Activated naive CD4-positive, alpha-beta T cell treated with anti-CD3 and anti-CD28 coated beads, Interleukin-2, amount 50 U/mL, for 24 hours (primary cell): ENCODE measurements around the gene TRPM7.
"Not testable (repeated sequence)": the region's sequence is repeated elsewhere in the genome, so short reads cannot be mapped to it uniquely, and the experiment has no call there.

Source experiments
- H3K27ac Mint-ChIP-seq: one replicate; pipeline ENCODE4 v1.8.0; 2021; ENCODE audit warnings: mild to moderate bottlenecking, mixed read lengths
- H3K27me3 Mint-ChIP-seq: one replicate; pipeline ENCODE4 v1.8.0; 2021; ENCODE audit warnings: mixed read lengths
- H3K36me3 Mint-ChIP-seq: one replicate; pipeline ENCODE4 v1.8.0; 2021; ENCODE audit warnings: mixed read lengths
- H3K4me1 Mint-ChIP-seq: one replicate; pipeline ENCODE4 v1.8.0; 2021; ENCODE audit warnings: mixed read lengths
- H3K4me3 Mint-ChIP-seq: one replicate; pipeline ENCODE4 v1.8.0; 2021; ENCODE audit warnings: mild to moderate bottlenecking, mixed read lengths
- H3K9me3 Mint-ChIP-seq: one replicate; pipeline ENCODE4 v1.8.0; 2021; ENCODE audit warnings: mixed read lengths

The TRPM7 gene

GRCh38 chr15:50624616-50625168 lies 61.9 kb downstream of the TRPM7 start:
- no peaks in the 10 kb centered on the region for H3K9me3 Mint-ChIP-seq
- H3K36me3 Mint-ChIP-seq, result peaks cover 22% of the 10 kb centered on the region
- H3K27ac Mint-ChIP-seq, result no peak overlapping the region
- no peak overlapping the region for H3K4me3 Mint-ChIP-seq
- peaks cover 9% of the 10 kb centered on the region for H3K4me1 Mint-ChIP-seq
- no peaks in the 10 kb centered on the region for H3K27me3 Mint-ChIP-seq

- H3K27ac Mint-ChIP-seq, H3K27me3 Mint-ChIP-seq, H3K9me3 Mint-ChIP-seq, H3K4me3 Mint-ChIP-seq, H3K4me1 Mint-ChIP-seq: not testable (repeated sequence)
- peaks cover 23% of the 10 kb centered on the region for H3K36me3 Mint-ChIP-seq
These were observed 64.1 kb downstream of the TRPM7 start for GRCh38 chr15:50622361-50622943.

DNA sequence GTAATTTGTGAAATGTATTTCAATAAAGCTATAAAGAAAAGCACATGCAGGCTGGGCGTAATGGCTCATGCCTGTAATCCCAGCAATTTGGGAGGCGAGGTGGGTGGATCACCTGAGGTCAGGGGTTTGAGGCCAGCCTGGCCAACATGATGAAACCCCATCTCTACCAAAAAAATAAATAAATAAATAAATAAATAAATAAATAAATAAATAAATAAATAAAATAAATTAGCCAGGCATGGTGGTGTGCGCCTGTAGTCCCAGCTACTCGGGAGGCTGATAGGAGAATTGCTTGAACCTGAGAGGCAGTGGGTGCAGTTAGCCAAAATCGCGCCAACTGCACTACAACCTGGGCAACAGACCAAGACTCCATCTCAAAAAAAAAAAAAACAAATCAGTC lies 69.6 kb downstream of the TRPM7 start:
- not testable (repeated sequence) for H3K27ac Mint-ChIP-seq, H3K4me3 Mint-ChIP-seq, H3K9me3 Mint-ChIP-seq, H3K27me3 Mint-ChIP-seq, H3K4me1 Mint-ChIP-seq
- H3K36me3 Mint-ChIP-seq, result peaks cover 16% of the 10 kb centered on the region

- not testable (repeated sequence) for H3K4me3 Mint-ChIP-seq, H3K27ac Mint-ChIP-seq, H3K27me3 Mint-ChIP-seq, H3K9me3 Mint-ChIP-seq, H3K4me1 Mint-ChIP-seq
- peaks cover 19% of the 10 kb centered on the region for H3K36me3 Mint-ChIP-seq
These were observed 70.0 kb downstream of the TRPM7 start for GRCh38 chr15:50616554-50616953.

GRCh38 chr15:50613600-50613999 lies 73.0 kb downstream of the TRPM7 start:
- Mint-ChIP-seq H3K36me3 (peaks cover 21% of the 10 kb centered on the region), H3K27me3 (no peaks in the 10 kb centered on the region)

DNA sequence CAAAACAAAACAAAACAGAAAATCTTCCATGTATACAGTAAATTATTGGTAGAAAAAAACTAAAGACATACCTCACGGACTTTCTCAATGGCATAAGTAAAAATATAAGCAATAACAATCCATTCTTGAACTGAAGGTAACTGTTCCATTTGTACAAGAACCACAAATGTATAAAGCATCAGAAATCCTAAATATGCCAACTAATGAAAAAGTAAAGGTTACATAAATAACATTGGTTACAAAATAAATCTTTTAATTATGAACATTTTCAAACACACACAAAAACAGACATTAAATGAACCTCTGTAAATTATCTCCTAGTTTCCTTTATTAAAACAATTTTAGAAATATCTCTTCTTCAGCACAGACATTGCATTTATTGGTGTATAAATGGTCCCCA lies 79.5 kb downstream of the TRPM7 start:
- Mint-ChIP-seq H3K27ac (no peak overlapping the region), H3K36me3 (peaks cover 34% of the 10 kb centered on the region)

More at GRCh38 chr15:50613600-50613999, 73.0 kb downstream of the TRPM7 start:
- H3K4me3 Mint-ChIP-seq, result no peak overlapping the region
- no peaks in the 10 kb centered on the region for H3K4me1 Mint-ChIP-seq
- no peaks in the 10 kb centered on the region for H3K9me3 Mint-ChIP-seq
- H3K27ac Mint-ChIP-seq, result no peak overlapping the region

DNA sequence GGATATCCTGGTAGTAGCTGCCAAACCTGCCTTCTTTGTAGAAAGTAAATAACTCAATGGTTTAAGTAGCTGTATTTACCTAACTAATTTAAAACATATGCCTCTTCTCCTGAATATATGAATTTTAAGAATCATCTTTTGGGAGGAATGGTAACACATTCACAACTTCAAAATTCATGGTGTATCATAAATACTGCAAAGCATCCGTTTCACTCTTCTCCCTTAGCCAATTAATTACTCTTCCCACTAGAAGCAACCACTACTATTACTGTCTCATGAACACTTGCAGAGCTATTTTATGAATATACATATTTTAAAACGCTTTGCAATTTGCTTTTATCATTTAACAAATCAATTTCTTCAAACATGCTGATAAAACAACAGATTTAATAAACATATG lies 81.1 kb downstream of the TRPM7 start:
- peaks cover 6% of the 10 kb centered on the region for H3K9me3 Mint-ChIP-seq
- no peak overlapping the region for H3K27ac Mint-ChIP-seq
- no peaks in the 10 kb centered on the region for H3K4me1 Mint-ChIP-seq
- H3K27me3 Mint-ChIP-seq, result no peaks in the 10 kb centered on the region
- no peak overlapping the region for H3K4me3 Mint-ChIP-seq
- H3K36me3 Mint-ChIP-seq, result peaks cover 25% of the 10 kb centered on the region

More for the DNA sequence above, 79.5 kb downstream of the TRPM7 start:
- Mint-ChIP-seq H3K4me1 (no peaks in the 10 kb centered on the region), H3K27me3 (no peaks in the 10 kb centered on the region), H3K9me3 (peaks cover 6% of the 10 kb centered on the region), H3K4me3 (no peak overlapping the region)

- H3K9me3 Mint-ChIP-seq, H3K27ac Mint-ChIP-seq, H3K4me1 Mint-ChIP-seq, H3K27me3 Mint-ChIP-seq, H3K4me3 Mint-ChIP-seq: not testable (repeated sequence)
- peaks cover 22% of the 10 kb centered on the region for H3K36me3 Mint-ChIP-seq
These were observed 84.6 kb downstream of the TRPM7 start for GRCh38 chr15:50602028-50602427.

- Mint-ChIP-seq H3K27me3 (no peaks in the 10 kb centered on the region), H3K4me3 (no peak overlapping the region), H3K4me1 (no peaks in the 10 kb centered on the region), H3K9me3 (no peaks in the 10 kb centered on the region), H3K36me3 (peaks cover 17% of the 10 kb centered on the region), H3K27ac (peak overlapping the region; percentile 46)
These were observed 92.3 kb downstream of the TRPM7 start for GRCh38 chr15:50594311-50594710.

DNA sequence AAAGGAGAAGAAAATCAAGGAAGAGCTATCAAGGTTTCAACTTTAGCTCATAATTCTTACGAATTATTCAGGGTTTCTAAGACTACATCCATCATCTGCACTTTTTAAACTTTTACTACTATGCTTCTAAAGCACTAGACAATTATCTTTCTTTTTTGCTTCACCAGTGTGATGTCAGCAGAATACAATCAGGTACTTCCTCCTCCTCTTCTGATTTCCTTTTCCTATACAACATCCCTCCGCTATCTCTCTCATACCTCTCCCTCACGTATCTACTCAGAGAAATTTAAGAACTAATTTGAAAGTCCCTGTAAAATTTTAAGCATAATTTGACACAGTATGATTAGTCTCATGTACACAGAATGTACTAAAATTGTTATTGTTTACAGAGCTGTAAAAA lies 92.8 kb downstream of the TRPM7 start:
- H3K9me3 Mint-ChIP-seq, result no peaks in the 10 kb centered on the region
- H3K4me3 Mint-ChIP-seq, result no peak overlapping the region
- H3K4me1 Mint-ChIP-seq, result no peaks in the 10 kb centered on the region
- H3K27me3 Mint-ChIP-seq, result no peaks in the 10 kb centered on the region
- peak overlapping the region; percentile 81 for H3K27ac Mint-ChIP-seq
- H3K36me3 Mint-ChIP-seq, result peaks cover 18% of the 10 kb centered on the region

- Mint-ChIP-seq H3K4me3 (no peak overlapping the region), H3K27me3 (no peaks in the 10 kb centered on the region), H3K4me1 (no peaks in the 10 kb centered on the region), H3K9me3 (no peaks in the 10 kb centered on the region), H3K27ac (no peak overlapping the region), H3K36me3 (peaks cover 25% of the 10 kb centered on the region)
These were observed 96.3 kb downstream of the TRPM7 start for GRCh38 chr15:50590288-50590687.

- H3K36me3 Mint-ChIP-seq, result peaks cover 7% of the 10 kb centered on the region
- H3K27me3 Mint-ChIP-seq, result no peaks in the 10 kb centered on the region
- no peaks in the 10 kb centered on the region for H3K9me3 Mint-ChIP-seq
- H3K4me1 Mint-ChIP-seq, result no peaks in the 10 kb centered on the region
- H3K4me3 Mint-ChIP-seq, result no peak overlapping the region
- H3K27ac Mint-ChIP-seq, result no peak overlapping the region
These were observed 109.1 kb downstream of the TRPM7 start for GRCh38 chr15:50577492-50577891.

DNA sequence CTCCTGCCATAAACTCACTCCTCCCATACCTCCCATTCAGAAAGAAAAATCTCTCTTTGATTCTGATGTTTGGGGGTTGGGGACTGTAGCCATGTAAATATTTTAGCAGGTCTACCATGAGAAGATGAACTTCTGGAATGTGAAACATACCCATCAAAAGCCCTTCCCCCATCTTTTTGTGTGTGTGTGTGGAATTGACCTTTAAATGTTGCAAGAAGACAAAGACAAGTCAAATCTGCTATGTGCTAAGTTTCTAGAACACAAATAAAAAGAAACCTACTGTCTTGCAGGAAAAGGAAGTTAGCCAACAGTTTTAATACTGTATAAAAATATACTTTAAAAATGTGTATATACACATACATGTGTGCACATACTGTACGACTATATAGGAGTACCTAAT lies 110.4 kb downstream of the TRPM7 start:
- H3K9me3 Mint-ChIP-seq, result no peaks in the 10 kb centered on the region
- H3K27me3 Mint-ChIP-seq, result no peaks in the 10 kb centered on the region
- H3K4me1 Mint-ChIP-seq, result no peaks in the 10 kb centered on the region
- H3K4me3 Mint-ChIP-seq, result no peak overlapping the region
- peaks cover 6% of the 10 kb centered on the region for H3K36me3 Mint-ChIP-seq
- no peak overlapping the region for H3K27ac Mint-ChIP-seq

DNA sequence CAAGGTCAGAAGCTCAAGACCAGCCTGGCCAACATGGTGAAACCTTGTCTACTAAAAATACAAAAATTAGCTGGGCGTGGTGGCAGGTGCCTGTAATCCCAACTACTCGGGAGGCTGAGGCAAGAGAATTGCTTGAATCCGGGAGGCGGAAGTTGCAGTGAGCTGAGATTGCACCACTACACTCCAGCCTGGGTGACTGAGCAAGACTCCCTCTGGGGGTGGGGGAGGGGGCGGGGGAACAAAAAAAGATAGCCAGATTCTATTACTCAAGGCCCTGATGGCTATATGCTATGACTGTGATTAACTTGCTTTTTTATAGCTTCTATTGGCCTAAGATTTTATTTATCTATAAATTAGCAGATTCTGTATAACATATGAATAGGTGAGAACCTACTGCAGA lies 112.8 kb downstream of the TRPM7 start:
- H3K27me3 Mint-ChIP-seq, H3K4me3 Mint-ChIP-seq, H3K36me3 Mint-ChIP-seq: not testable (repeated sequence)

DNA sequence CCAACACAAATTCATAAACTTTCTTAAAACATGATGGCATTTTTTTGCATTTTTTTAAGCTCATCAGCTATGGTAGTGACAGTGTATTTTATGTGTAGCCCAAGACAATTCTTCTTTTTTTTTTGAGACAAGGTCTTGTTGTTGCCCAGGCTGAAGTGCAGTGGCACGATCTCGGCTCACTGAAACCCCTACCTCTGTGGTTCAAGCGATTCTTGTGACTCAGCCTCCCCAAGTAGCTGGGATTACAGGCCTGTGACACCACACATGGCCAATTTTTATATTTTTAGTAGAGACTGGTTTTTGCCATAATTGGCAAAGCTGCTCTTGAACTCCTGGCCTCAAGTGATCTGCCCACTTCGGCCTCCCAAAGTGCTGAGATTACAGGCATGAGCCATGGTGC lies 122.8 kb downstream of the TRPM7 start:
- Mint-ChIP-seq H3K36me3 (peaks cover 20% of the 10 kb centered on the region), H3K9me3 (no peaks in the 10 kb centered on the region), H3K4me1 (no peaks in the 10 kb centered on the region), H3K27ac (no peak overlapping the region), H3K27me3 (no peaks in the 10 kb centered on the region), H3K4me3 (no peak overlapping the region)

More for the DNA sequence above, 112.8 kb downstream of the TRPM7 start:
- not testable (repeated sequence) for H3K27ac Mint-ChIP-seq, H3K9me3 Mint-ChIP-seq, H3K4me1 Mint-ChIP-seq

GRCh38 chr15:50562735-50563640 lies 123.6 kb downstream of the TRPM7 start:
- no peaks in the 10 kb centered on the region for H3K27me3 Mint-ChIP-seq
- H3K27ac Mint-ChIP-seq, result peak overlapping the region; percentile 74
- no peak overlapping the region for H3K4me3 Mint-ChIP-seq
- H3K9me3 Mint-ChIP-seq, result no peaks in the 10 kb centered on the region
- no peaks in the 10 kb centered on the region for H3K4me1 Mint-ChIP-seq
- H3K36me3 Mint-ChIP-seq, result peaks cover 18% of the 10 kb centered on the region
